Activated naive CD4-positive, alpha-beta T cell treated with anti-CD3 and anti-CD28 coated beads, Interleukin-2, amount 10 ng/mL, durations not matched to agents 7 days and 5 days (primary cell): ENCODE measurements around the gene FFAR3.

Source experiments
- CTCF ChIA-PET: fragments of 350-600 bp; sonication (Branson Sonifier 250); formaldehyde crosslinking; loops from one replicate; lab custom pipeline; 2021; ENCODE audit warnings: antibody characterized with exemption; lab: Charles Lee
- DNase-seq: peaks from one replicate; pipeline ENCODE4 v3.0.0-alpha.2; 2020
- H3K27ac Mint-ChIP-seq: one replicate; pipeline ENCODE4 v1.8.0; 2021; ENCODE audit warnings: mild to moderate bottlenecking, moderate library complexity, mixed read lengths
- H3K27me3 Mint-ChIP-seq: one replicate; pipeline ENCODE4 v1.8.0; 2021; ENCODE audit warnings: mild to moderate bottlenecking, mixed read lengths
- H3K36me3 Mint-ChIP-seq: one replicate; pipeline ENCODE4 v1.8.0; 2021; ENCODE audit warnings: mixed read lengths
- H3K4me1 Mint-ChIP-seq: one replicate; pipeline ENCODE4 v1.8.0; 2021; ENCODE audit warnings: mixed read lengths
- H3K4me3 Mint-ChIP-seq: one replicate; pipeline ENCODE4 v1.8.0; 2021; ENCODE audit warnings: mild to moderate bottlenecking, moderate library complexity, mixed read lengths
- H3K9me3 Mint-ChIP-seq: one replicate; pipeline ENCODE4 v1.8.0; 2021; ENCODE audit warnings: mixed read lengths

The FFAR3 gene

DNA sequence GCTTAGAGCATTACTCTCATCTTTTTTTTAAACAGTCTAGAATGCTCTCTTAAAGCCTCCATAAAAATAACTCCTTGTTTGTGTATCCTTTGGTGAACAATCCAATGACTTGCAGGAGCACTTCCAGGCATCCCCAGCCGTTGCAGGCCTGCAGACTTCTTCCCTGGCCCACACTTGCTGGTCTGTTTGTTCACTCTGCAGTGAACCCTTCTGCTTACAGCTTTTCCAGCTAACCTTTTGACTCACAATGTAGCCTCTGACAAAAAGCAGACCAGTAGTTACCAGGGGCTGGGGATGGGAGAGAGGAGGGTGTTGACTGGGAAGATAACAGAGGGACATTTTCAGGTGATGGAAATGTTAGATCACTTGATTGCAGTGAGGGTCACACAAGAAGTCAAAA, 21.7 kb downstream of the FFAR3 start:
- Mint-ChIP-seq H3K36me3 (no peaks in the 10 kb centered on the region), H3K4me3 (no peak overlapping the region), H3K4me1 (no peaks in the 10 kb centered on the region), H3K27me3 (peaks cover 44% of the 10 kb centered on the region), H3K27ac (no peak overlapping the region), H3K9me3 (peaks cover 2% of the 10 kb centered on the region)
- DNase-seq, result no peak
- CTCF ChIA-PET, result no interaction called here

DNA sequence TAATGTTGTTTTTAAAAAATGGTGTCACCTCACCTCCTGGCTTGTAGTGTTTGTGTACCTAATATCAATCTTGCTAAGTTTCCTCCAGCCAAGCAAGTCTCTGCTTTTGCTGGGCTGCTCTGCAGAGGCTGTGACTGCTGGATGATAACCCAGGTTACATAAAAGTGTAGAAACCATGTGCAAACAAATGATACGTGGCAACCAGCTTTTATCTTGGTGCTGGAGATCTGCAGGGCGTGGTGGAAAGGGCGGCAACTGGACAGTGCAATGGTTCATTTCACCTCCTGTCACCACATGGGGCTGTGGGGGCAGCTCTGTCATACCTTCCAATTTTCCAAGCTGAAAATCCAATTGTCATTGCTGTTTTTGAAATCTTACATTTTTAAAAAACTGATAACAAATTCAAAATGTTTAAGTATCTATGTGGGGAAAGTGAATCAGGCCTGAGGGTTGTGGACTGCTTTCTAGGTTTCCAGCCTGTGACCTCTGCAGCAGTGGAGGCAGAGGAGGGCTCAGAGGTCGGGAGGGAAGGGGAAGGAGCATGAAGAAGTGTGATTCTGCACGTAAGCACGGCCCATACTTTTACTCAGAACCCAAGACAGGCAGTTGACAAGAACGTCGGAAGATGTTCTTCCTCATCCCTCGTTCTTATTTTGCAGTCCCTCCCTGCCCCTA, 22.3 kb downstream of the FFAR3 start:
- DNase-seq, result no peak
- H3K9me3 Mint-ChIP-seq, result peaks cover 2% of the 10 kb centered on the region
- peaks cover 38% of the 10 kb centered on the region for H3K27me3 Mint-ChIP-seq
- H3K27ac Mint-ChIP-seq, result no peak overlapping the region
- no peak overlapping the region for H3K4me3 Mint-ChIP-seq
- no peaks in the 10 kb centered on the region for H3K36me3 Mint-ChIP-seq
- CTCF ChIA-PET, result no interaction called here
- no peaks in the 10 kb centered on the region for H3K4me1 Mint-ChIP-seq

DNA sequence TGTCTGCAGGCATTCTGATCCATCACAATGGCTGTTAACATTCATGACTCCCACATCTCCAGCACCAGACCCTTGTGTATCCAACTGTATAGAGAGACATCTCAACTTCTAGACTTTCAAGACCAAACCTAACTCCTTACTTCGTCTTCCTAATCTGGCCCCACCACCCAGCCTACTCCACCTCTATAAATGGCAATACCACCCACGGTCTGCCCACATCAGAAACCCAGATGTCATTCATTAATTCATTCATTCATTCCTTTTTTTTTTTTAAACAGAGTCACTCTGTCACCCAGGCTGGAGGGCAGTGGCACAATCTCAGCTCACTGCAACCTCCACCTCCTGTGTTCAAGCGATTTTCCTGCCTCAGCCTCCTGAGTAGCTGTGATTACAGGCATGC, 23.1 kb downstream of the FFAR3 start:
- Mint-ChIP-seq H3K9me3 (peaks cover 3% of the 10 kb centered on the region), H3K4me3 (no peak overlapping the region), H3K4me1 (no peaks in the 10 kb centered on the region), H3K36me3 (peaks cover under 1% of the 10 kb centered on the region), H3K27ac (no peak overlapping the region), H3K27me3 (peaks cover 33% of the 10 kb centered on the region)
- CTCF ChIA-PET, result no interaction called here
- DNase-seq, result no peak

DNA sequence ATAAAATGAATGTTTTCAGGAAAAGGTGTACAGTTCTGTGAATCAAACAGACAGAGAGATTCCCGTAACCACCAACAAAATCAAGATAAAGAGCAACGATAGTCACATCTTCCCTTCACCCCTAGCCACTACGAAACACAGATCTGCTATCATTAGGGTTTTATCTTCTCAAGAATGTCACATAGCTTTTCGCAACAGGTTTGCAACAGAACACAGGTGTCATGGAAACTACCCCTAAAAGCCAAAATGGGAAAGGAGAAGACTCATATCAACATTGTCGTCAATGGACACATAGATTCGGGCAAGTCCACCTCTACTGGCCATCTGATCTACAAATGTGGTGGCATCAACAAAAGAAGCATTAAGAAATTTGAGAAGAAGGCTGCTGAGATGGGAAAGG, 23.7 kb downstream of the FFAR3 start:
- peaks cover 2% of the 10 kb centered on the region for H3K36me3 Mint-ChIP-seq
- DNase-seq, result no peak
- peaks cover 33% of the 10 kb centered on the region for H3K27me3 Mint-ChIP-seq
- peaks cover 5% of the 10 kb centered on the region for H3K9me3 Mint-ChIP-seq
- CTCF ChIA-PET, result no interaction called here
- H3K27ac Mint-ChIP-seq, result no peak overlapping the region
- no peaks in the 10 kb centered on the region for H3K4me1 Mint-ChIP-seq
- H3K4me3 Mint-ChIP-seq, result no peak overlapping the region

DNA sequence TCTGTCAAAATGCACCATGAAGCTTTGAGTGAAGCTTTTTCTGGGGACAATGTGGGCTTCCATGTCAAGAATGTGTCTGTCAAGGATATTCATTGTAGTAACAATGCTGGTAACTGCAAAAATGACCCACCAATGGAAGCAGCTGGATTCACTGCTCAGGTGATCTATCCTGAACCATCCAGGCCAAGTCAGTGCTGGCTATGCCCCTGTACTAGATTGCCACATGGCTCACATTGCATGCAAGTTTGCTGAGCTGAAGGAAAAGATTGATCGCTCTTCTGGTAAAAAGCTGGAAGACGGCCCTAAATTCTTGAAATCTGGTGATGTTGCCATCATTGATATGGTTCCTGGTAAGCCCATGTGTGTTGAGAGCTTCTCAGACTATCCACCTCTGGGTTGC, 25.3 kb downstream of the FFAR3 start:
- Mint-ChIP-seq H3K27ac (no peak overlapping the region), H3K4me1 (no peaks in the 10 kb centered on the region), H3K27me3 (peaks cover 22% of the 10 kb centered on the region), H3K4me3 (no peak overlapping the region), H3K9me3 (peaks cover 5% of the 10 kb centered on the region), H3K36me3 (peaks cover 2% of the 10 kb centered on the region)
- CTCF ChIA-PET, result no interaction called here
- no peak for DNase-seq

DNA sequence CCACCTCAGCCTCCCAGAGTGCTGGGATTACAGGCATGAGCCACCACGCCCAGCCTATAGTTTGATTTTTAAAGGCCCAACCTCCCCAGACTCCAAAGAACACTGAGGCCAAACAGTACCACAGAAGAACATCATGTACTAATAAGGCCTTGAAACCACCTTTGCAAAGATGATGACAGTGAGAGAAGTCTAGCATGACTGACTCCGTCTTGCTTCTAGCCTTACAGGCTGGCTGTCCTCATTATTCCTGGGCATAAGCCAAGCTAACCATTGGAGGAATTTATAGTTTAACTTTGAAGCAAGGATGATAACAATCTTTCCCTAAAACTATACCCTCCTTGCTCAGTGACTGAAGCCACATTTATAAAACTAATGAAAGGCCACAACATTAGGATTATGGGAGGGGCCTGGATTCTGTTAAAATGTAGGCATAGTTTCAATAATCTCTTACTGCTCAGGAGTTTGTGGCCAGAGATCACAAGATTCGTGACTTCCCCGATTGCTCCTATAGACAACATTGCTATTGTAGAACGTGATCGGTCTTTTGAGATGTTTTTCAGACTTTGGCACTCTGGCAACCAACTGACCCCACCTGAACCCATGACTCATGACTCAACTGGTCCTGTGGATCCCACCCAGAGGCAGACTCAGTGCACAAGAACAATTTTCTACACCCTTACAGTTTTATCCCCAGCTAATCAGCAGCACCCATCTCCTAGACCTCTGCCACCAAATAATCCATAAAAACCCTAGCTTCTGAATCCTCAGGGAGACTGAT, 30.2 kb downstream of the FFAR3 start:
- Mint-ChIP-seq H3K27ac (no peak overlapping the region), H3K27me3 (peaks cover 7% of the 10 kb centered on the region), H3K9me3 (peaks cover 5% of the 10 kb centered on the region), H3K4me1 (no peaks in the 10 kb centered on the region), H3K36me3 (peaks cover 2% of the 10 kb centered on the region), H3K4me3 (no peak overlapping the region)
- CTCF ChIA-PET, result no interaction called here
- no peak for DNase-seq

DNA sequence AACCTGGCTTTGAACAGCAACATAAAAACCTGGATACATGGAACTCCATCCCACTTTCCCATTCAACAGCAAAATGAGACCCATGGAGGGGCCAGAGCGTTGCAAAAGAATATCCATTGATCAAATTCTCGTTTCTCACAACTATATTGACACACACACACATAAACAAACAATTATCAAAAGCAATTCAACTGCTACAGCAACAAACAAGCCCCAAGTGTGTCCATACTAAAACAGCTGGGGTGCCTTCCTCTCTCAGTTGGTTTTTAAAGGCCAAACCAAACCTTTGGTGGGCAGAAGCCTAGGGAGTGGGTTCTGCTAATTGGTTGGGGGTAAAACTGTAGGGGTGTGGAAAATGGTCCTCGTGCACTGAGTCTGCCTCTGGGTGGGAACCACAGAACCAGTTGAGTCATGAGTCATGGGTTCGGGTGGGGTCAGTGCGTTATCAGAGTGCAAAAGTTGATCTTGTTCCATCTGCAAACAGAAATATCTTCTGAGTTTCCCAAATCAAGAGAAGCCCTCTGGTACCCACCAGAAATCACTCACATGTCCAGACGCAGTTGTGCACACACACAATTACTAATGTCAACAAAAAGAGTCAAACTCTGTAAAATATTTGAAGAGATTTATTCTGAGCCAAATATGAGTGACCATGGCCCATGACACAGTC, 31.1 kb downstream of the FFAR3 start:
- Mint-ChIP-seq H3K4me1 (no peaks in the 10 kb centered on the region), H3K27ac (no peak overlapping the region), H3K36me3 (peaks cover 2% of the 10 kb centered on the region), H3K4me3 (no peak overlapping the region), H3K9me3 (peaks cover 5% of the 10 kb centered on the region), H3K27me3 (peaks cover 7% of the 10 kb centered on the region)
- CTCF ChIA-PET, result no interaction called here
- no peak for DNase-seq

DNA sequence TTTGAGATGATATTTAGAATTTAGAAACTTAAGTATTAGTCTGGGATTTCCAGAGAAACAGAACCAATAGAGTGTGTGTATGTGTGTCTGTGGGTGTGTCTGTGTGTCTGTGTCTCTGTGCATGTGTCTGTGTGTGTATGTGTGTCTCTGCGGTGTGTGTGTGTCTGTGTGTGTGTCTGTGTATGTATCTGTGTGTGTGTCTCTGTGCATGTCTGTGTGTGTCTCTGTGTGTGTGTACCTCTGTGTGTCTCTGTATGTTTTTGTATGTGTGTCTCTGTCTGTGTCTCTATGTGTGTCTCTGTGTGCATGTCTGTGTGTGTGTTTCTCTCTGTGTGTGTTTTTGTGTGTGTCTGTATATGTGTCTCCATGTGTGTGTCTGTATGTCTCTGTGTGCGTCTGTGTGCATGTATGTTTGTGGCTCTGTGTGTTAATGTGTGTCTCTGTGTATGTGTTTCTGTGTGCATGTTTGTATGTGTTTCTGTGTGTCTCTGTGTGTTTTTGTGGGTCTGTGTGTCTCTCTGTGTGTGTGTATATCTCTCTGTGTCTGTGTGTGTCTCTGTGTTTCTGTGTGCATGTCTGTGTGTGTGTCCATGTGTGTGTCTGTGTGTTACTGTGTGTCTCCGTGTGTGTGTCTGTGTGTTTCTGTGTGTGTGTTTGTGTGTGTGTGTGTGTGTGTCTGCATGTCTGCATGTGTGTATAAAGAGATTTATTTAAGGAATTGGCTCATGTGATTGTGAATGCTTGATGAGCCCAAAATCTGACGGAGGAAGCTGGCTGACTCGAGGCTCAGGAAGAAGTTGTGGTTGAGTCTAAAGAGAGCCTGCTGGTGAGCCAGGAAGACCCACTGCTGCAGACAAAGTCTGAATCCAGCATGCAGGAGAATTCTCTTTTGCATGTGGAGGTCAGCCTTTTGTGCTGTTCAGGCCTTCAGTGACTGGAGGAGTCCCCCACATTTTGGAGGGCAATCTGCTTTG, 34.8 kb downstream of the FFAR3 start:
- no peak for DNase-seq
- Mint-ChIP-seq H3K27me3 (peaks cover 7% of the 10 kb centered on the region), H3K4me3 (no peak overlapping the region), H3K36me3 (no peaks in the 10 kb centered on the region), H3K27ac (no peak overlapping the region), H3K9me3 (no peaks in the 10 kb centered on the region), H3K4me1 (no peaks in the 10 kb centered on the region)
- CTCF ChIA-PET, result no interaction called here

DNA sequence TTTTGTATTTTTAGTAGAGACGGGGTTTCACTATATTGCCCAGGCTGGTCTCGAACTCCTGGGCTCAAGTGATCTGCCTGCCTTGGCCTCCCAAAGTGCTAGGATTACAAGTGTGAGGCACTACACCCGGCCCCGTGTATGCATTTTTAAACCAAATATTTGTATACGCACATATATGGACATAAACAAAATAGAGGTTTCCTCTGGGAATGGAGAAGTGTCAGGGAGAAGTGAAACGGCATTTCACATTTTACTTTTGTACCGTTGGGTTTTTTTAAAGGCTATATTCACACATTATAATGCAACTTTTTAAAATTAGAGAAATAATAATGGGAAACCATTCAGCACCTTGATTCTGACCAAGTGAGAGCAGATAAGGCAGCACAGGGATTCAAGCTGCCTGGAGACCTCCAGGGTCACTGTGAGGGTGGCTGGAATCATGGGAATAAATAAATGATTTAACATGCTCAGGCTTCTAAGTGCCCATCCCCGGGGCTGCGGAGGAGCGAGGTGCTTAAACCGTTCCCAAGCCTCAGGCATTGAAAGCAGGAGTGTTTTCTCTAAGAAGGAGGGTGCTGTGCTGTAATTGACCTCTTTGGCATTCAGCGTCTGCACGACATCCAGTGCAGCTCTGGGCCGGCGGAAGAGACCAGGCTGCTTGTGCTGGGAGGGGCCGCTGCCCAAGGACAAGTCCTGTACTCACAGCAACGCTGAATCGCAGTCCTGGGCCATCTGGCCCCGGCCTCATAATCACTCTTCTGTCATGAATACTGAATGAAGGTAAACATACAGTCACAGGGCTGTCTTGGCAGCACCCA, 37.3 kb downstream of the FFAR3 start:
- CTCF ChIA-PET, result interaction anchor here (0.8 kb wide), 1 partner anchor 91 kb away, joined by 3 read pairs; no protein-coding TSS in a partner anchor
- no peaks in the 10 kb centered on the region for H3K9me3 Mint-ChIP-seq
- H3K36me3 Mint-ChIP-seq, result no peaks in the 10 kb centered on the region
- H3K4me3 Mint-ChIP-seq, result no peak overlapping the region
- no peak overlapping the region for H3K27ac Mint-ChIP-seq
- DNase-seq, result no peak
- no peaks in the 10 kb centered on the region for H3K4me1 Mint-ChIP-seq
- H3K27me3 Mint-ChIP-seq, result peaks cover 18% of the 10 kb centered on the region

DNA sequence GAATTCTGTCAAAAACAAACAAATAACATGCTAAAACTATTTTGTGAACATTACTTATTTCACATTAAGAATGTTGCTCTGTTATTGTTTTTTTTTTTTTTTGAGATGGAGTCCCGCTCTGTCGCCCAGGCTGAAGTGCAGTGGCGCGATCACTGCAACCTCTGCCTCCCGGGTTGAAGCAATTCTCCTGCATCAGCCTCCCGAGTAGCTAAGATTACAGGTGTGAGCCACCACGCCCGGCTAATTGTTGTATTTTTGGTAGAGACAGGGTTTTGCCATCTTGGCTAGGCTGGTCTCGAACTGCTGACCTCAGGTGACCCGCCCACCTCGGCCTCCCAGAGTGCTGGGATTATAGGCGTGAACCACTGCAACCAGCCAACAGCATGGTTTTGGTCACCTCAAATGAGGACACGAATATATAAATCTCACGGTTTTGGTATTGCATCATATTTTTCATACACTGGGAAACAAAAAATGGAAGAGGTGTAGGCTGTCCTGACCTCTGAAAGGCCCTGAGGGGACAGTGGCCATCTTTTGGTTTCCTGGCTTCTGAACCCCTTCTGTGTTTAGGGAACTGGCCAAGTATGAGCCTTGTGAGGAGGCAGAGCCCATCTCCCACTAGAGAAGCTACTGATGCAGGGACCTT, 38.1 kb downstream of the FFAR3 start:
- DNase-seq, result no peak
- no peaks in the 10 kb centered on the region for H3K9me3 Mint-ChIP-seq
- no peaks in the 10 kb centered on the region for H3K36me3 Mint-ChIP-seq
- no peak overlapping the region for H3K4me3 Mint-ChIP-seq
- H3K4me1 Mint-ChIP-seq, result no peaks in the 10 kb centered on the region
- H3K27ac Mint-ChIP-seq, result no peak overlapping the region
- CTCF ChIA-PET, result interaction anchor here (0.8 kb wide), 1 partner anchor 90 kb away, joined by 3 read pairs; no protein-coding TSS in a partner anchor
- H3K27me3 Mint-ChIP-seq, result peaks cover 16% of the 10 kb centered on the region

DNA sequence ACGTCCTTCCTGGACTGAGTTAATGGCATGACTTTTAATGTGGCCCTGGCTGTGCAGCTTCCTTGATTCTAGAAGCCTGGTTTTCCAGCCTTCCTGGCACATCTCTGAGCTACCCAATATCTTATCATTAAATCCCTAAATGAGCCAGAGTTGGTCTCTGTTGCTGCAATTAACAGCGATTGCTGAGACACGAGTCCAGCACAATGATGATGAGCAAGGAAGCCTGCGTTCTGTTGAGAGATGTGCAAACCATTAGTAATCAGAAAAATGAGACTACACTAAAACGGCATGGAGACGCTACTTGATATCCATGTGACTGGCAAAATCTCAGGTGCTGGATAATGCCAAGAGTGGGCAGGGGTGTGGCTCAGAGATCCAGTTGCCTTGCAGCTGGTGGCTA, 38.8 kb downstream of the FFAR3 start:
- Mint-ChIP-seq H3K4me3 (no peak overlapping the region), H3K36me3 (no peaks in the 10 kb centered on the region), H3K27ac (no peak overlapping the region), H3K9me3 (no peaks in the 10 kb centered on the region), H3K4me1 (no peaks in the 10 kb centered on the region), H3K27me3 (peaks cover 17% of the 10 kb centered on the region)
- DNase-seq, result no peak
- CTCF ChIA-PET, result no interaction called here

DNA sequence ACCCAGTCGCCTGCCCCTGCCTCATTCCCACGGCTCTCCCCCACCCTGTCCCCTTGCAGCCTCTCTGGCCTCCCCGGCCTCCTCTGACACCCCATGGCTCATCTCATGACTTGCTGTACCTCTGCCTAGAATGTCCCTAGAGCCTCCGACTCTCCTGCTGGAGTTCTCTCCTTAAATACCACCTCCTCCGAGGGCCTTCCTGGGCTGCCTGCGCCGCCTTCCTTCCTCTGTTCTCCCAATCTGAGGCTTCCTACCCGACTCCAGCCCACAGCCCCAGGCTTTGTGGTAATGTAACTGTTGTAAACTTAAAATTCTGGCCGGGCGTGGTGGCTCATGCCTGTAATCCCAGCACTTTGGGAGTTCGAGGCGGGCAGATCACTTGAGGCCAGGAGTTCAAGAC, 40.3 kb downstream of the FFAR3 start:
- Mint-ChIP-seq H3K36me3 (no peaks in the 10 kb centered on the region), H3K4me1 (no peaks in the 10 kb centered on the region)

DNA sequence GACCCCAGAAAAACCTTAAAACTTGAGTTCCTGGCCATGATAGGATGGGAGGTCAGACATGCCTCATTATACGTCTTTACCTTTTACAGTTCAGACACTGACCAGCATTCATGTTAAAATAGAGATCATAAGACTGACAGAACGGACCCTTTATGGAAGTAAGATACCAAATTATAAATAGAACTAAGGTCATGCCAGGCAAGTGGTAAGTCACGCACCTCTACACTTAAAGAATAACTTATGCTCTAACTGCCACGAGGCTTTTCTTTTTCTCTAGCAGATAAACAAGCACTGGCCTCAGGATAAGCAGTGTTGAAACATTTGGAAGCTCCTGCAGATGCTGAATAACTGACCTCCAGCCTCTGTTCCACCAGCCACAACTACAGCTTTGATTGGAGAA, 41.0 kb downstream of the FFAR3 start:
- H3K27me3 Mint-ChIP-seq, result peaks cover 17% of the 10 kb centered on the region
- no peak overlapping the region for H3K4me3 Mint-ChIP-seq
- H3K36me3 Mint-ChIP-seq, result no peaks in the 10 kb centered on the region
- H3K4me1 Mint-ChIP-seq, result no peaks in the 10 kb centered on the region
- no peak overlapping the region for H3K27ac Mint-ChIP-seq
- CTCF ChIA-PET, result no interaction called here
- DNase-seq, result no peak
- no peaks in the 10 kb centered on the region for H3K9me3 Mint-ChIP-seq

More for the DNA sequence above, 40.3 kb downstream of the FFAR3 start:
- CTCF ChIA-PET, result no interaction called here
- DNase-seq, result no peak
- Mint-ChIP-seq H3K27ac (no peak overlapping the region), H3K9me3 (no peaks in the 10 kb centered on the region), H3K4me3 (no peak overlapping the region), H3K27me3 (peaks cover 17% of the 10 kb centered on the region)
